Stimulated activated effector memory CD8-positive, alpha-beta T cell treated with anti-CD3 and anti-CD28 coated beads, Interleukin-12 subunit alpha, Interleukin-12 subunit beta, amount 100 ng/mL, for 72 hours (primary cell): ENCODE measurements around the gene FNDC4.

Source experiments
- ATAC-seq: fragments of 150-1000 bp; cut with Tn5 transposase; 2 replicates; pipeline ENCODE4 v1.10.0; 2021
- DNase-seq, 2 donors: peaks; one replicate each; pipeline ENCODE4 v3.0.0; 2021 to 2022; ENCODE audit warnings: low spot score in 2 of 2
- H3K27ac Mint-ChIP-seq: one replicate; pipeline ENCODE4 v1.8.0; 2022; ENCODE audit warnings: mild to moderate bottlenecking, mixed read lengths
- H3K36me3 Mint-ChIP-seq: one replicate; pipeline ENCODE4 v1.8.0; 2022; ENCODE audit warnings: mild to moderate bottlenecking, mixed read lengths
- H3K4me1 Mint-ChIP-seq: one replicate; pipeline ENCODE4 v1.8.0; 2022; ENCODE audit warnings: mixed read lengths
- H3K4me3 Mint-ChIP-seq: one replicate; pipeline ENCODE4 v1.8.0; 2022; ENCODE audit warnings: mild to moderate bottlenecking, mixed read lengths
- H3K9me3 Mint-ChIP-seq: one replicate; pipeline ENCODE4 v1.8.0; 2022; ENCODE audit warnings: mixed read lengths

FNDC4 gene

GRCh38 chr2:27451095-27451494, 43.9 kb downstream of the FNDC4 start:
- no peaks in the 10 kb centered on the region for H3K9me3 Mint-ChIP-seq
- DNase-seq (no peak), ATAC-seq (peak; percentile 83)
- H3K4me3 Mint-ChIP-seq = no peak overlapping the region
- peaks cover 21% of the 10 kb centered on the region for H3K36me3 Mint-ChIP-seq
- no peak overlapping the region for H3K27ac Mint-ChIP-seq
- H3K4me1 Mint-ChIP-seq = no peaks in the 10 kb centered on the region

- Mint-ChIP-seq H3K27ac (no peak overlapping the region), H3K9me3 (no peaks in the 10 kb centered on the region), H3K4me3 (no peak overlapping the region), H3K36me3 (peaks cover 28% of the 10 kb centered on the region), H3K4me1 (no peaks in the 10 kb centered on the region)
- ATAC-seq (no peak), DNase-seq (no peak)
Observed at GRCh38 chr2:27448381-27448780, 46.6 kb downstream of the FNDC4 start.

- ATAC-seq (no peak), DNase-seq (no peak)
- peaks cover 5% of the 10 kb centered on the region for H3K4me1 Mint-ChIP-seq
- no peak overlapping the region for H3K27ac Mint-ChIP-seq
- H3K9me3 Mint-ChIP-seq = no peaks in the 10 kb centered on the region
- no peak overlapping the region for H3K4me3 Mint-ChIP-seq
- peaks cover 45% of the 10 kb centered on the region for H3K36me3 Mint-ChIP-seq
Observed at GRCh38 chr2:27446057-27446456, 48.9 kb downstream of the FNDC4 start.

GRCh38 chr2:27445615-27446014, 49.4 kb downstream of the FNDC4 start:
- Mint-ChIP-seq H3K36me3 (peaks cover 49% of the 10 kb centered on the region), H3K9me3 (no peaks in the 10 kb centered on the region), H3K4me3 (no peak overlapping the region), H3K4me1 (peaks cover 5% of the 10 kb centered on the region), H3K27ac (no peak overlapping the region)
- ATAC-seq (no peak), DNase-seq (no peak)

- Mint-ChIP-seq H3K4me1 (peaks cover 5% of the 10 kb centered on the region), H3K36me3 (peaks cover 54% of the 10 kb centered on the region), H3K9me3 (no peaks in the 10 kb centered on the region), H3K27ac (no peak overlapping the region), H3K4me3 (no peak overlapping the region)
- DNase-seq (no peak), ATAC-seq (no peak)
Observed at GRCh38 chr2:27445155-27445554, 49.8 kb downstream of the FNDC4 start.

- DNase-seq = no peak
- Mint-ChIP-seq H3K36me3 (peaks cover 70% of the 10 kb centered on the region), H3K4me3 (no peak overlapping the region), H3K9me3 (no peaks in the 10 kb centered on the region), H3K4me1 (peaks cover 5% of the 10 kb centered on the region), H3K27ac (peak overlapping the region; percentile 76)
- no peak for ATAC-seq
Observed at GRCh38 chr2:27442920-27443282, 52.1 kb downstream of the FNDC4 start.

- H3K9me3 Mint-ChIP-seq = no peaks in the 10 kb centered on the region
- DNase-seq = no peak
Observed at GRCh38 chr2:27441958-27442919, 52.8 kb downstream of the FNDC4 start, which contains the start of gene KRTCAP3. KRTCAP3 (plus strand) TSS chr2:27442381; CDS start chr2:27442413, 32 bp downstream.

More at GRCh38 chr2:27441958-27442919, 52.8 kb downstream of the FNDC4 start, which contains the start of gene KRTCAP3:
- ATAC-seq = peak; percentile 50
- Mint-ChIP-seq H3K36me3 (peaks cover 73% of the 10 kb centered on the region), H3K27ac (peak within 1 kb of the TSS; percentile 76), H3K4me1 (peaks cover 5% of the 10 kb centered on the region), H3K4me3 (no peak within 1 kb of the TSS)
